GM19438 (cell line): Measurements from ENCODE around the gene SMIM41.
"Not testable (repeated sequence)": the region's sequence is repeated elsewhere in the genome, so short reads cannot be mapped to it uniquely, and the experiment has no call there.

Experiments used
- ATAC-seq: cut with Tn5 transposase; IDR thresholded peaks from one replicate; pipeline ENCODE4 v1.9.1; 2021; ENCODE audit warnings: low read depth; ENCODE audit not compliant: unreplicated experiment

The SMIM41 gene

DNA sequence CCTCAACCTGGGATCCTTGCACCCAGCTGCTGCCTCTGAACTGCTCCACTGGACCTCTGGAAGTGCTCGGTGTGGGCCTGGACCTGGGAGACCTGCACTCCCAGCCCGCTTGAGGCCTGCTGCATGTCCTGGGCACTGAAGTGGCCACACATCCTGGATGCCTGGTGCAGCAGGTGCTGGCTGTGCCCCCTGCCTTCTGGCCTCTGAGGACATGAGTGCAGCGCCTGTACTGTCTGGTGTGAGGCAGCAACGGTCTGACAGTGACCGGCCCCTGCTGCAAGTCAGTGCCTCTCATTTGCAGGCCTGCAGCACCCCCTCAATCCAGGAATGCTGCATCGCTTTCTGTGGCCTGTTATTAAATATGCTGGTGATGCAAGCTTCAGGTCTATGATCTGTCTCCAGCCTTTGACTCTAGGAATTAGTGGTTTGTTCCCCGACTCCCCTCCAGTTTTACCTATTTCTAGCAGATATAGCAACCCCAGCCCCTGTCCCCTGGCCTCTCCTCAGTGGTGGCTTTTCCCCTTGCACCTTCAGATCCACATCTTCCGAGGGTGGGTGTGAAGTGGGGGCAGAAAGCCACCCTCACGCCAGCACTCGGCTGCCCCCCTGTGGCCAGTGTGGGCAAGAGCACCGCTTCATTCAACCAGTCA is 3.6 kb downstream of the SMIM41 start:
- ATAC-seq, result peak; percentile 48

DNA sequence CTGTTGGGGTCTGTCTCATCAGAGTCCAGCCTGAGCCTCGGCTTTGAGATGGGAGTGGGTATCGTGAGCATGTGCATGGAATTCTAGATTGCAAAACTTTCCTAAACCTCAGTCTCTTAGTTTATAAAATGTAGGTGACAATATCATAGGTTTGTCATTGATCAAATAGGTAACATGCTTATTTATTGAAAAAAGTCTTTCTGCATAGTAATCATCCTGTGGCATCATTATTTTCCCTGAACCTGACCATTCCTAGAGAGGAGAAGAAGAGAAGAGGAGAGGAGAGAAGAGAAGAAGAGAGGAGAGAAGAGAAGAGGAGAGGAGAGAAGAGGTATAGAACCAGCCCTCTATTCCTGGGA is 4.1 kb downstream of the SMIM41 start:
- ATAC-seq, result no peak

DNA sequence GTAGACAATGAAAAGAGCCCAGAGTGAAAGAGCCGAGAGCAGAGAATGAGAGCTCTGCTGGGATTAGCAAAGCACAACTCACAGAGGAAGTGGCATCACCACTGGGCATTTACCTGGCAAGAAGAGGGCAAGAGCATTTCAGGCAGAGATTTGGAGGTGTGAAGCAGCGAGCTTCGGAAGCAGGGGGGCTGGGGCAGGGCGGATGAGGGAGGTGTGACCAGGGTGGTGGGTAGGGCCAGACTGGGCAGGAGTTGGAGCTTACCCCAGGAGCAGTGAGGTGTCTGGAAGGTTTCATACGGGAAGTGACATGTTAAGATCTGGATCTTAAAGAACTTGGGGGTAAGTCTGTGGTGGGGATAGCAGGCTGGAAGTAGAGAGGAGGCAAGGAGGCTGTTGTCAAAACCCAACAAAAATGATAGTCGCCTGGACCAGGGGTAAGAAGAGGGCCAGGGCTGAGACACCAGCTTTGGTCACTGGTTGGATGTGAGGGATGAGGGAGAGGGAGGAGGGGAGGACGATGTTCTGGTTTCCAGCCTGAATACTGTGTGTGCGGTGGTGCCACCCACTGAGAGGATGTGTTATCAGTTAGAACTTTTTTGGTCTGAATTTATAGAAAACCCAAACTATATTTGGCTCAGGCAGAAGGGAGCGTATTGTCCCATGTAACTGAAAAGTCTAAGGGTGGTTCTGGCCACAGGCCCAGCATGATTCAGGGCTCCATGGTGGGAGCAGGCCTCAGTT is 5.2 kb downstream of the SMIM41 start:
- ATAC-seq, result no peak

DNA sequence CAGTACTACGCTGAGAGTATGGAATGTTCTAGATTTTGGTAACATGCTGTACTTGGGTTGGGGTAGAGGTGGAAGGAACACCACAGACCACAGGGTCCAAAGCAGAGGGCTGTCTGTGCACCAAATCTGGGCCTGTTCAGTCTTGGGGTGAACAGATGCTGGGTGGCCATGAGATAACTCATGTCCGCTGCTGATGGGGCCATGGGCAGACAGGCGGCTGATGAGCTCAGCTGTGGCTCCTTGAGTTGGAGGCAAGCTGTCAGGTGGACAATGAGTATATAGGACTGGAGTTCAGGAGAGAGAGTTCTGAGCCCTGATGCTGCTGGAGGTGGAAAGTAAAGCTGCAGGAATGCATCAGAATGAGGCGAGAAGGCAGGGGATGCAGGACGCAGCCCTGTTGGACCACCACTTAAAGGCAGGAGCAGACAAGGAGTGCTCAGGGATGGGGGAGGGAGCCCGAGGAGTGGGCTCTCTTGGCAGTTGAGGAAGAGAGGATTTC is 6.2 kb downstream of the SMIM41 start:
- no peak for ATAC-seq

DNA sequence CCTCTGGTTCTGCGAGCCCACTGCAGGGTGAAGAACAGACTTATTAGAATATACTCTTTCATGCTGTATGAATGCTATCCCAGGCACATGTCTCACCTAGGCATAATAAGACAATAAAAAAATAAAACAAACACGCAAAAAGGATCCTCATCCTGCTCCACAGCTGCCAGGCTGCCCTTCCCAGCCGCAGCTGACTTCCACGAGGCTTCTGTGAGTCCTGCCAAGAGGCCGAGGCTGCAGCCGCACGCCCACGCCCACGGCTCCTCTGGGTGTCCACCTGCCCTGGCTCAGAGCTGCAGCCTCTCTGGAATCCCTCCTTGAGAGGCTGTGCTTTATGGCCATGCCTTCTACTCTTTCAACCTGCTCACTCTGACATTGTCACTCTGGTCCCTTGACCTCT is 6.9 kb downstream of the SMIM41 start:
- no peak for ATAC-seq

DNA sequence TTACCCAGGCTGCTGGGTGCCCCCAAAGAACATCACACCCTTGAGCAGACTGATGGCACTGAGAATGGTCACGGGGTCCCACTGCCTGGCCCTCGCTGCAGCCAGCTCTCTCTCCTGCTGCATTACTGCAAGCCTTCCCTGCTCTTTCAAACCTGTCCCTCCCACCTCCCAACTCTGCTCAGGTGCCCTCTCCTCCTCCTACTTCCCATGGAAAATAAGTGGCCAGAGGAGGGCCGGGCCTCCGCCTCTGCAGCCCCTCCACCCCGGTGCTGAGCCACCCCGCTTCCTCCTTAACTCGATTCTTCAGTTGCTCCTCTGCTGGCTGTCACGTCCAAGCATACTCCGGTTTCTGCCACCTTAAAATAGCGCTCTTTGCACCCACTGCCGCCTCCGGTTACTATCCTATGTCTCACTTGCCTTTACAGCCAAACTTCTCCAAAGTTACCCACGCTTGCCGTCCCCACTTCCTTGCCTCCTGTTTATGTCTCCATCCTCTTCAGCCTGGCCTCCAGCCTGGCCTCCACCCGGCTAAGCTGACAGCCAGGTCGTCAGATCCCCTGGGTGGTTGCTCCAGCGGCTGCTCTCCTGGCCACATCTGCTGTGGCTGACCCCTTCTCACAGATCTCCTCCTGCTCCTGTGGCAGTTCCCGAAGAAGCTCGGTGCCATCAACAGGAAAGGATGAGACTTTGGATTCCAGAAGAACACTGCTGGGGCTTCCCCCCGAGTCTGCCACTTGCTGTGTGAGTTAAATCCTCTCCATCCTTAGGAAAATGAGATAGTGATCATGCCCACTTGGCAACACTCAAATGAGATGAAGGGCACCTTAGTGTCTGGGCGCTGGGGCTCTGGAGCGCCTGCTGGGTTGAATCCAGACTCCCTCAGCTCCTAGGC is 7.7 kb downstream of the SMIM41 start:
- no peak for ATAC-seq

DNA sequence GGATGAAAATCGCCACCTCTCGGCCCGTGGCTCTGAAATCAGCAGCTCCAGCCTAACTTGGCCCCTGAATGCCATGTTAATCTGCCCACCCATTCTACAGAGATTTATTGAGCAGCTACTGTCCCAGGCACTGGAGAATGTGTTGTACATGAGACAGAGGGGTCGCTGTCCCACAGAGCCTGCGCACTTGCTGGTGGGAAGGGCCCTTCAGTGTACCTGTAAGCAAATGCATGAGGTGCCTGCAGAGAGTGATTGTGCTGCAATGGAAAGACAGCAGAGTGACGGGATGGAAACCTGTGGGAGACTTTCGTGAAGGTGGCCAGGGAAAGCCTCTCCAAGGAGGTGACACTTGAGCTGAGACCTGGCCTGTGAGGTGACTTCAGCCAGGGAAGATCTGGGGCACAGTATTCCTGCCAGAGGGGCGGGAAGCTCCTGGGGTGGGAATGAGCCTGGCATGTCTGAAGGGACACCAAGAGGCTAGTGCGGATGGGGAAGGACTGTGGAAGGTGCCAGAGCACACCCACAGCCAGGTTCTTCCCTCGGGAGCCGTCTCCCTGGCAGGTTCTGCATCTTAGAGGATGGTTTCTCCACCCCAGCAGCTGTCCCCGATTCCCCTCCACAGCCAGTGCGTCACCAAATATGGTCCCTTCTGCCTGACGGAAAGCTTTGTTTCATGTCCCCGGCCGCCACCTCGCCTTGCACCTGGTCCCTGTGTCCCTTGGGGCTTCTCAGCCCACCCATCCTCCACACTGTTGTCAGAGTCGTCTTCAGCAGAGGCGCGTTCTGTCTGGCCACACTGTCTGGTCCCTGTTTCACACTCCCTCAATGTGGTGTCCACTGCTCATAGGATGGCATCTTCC is 8.7 kb downstream of the SMIM41 start:
- ATAC-seq, result peak; percentile 95

DNA sequence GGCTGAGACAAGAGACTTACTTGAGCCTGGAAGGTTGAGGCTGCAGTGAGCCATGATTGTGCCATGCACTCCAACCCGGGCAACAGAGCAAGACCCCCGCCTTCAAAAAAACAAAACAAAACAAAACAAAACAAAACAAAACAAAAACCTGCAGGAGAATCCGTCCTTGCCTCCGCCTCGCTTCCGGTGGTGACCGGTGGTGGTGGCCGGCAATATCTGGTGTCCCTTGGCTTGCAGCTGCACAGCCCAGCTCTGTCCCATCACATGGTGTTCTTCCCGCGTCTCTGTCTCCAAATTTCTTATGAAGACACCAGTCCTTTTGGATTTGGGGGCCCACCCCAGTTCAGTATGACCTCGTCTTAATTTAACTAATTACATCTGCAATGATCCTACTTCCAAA is 10.0 kb downstream of the SMIM41 start:
- ATAC-seq, result no peak

DNA sequence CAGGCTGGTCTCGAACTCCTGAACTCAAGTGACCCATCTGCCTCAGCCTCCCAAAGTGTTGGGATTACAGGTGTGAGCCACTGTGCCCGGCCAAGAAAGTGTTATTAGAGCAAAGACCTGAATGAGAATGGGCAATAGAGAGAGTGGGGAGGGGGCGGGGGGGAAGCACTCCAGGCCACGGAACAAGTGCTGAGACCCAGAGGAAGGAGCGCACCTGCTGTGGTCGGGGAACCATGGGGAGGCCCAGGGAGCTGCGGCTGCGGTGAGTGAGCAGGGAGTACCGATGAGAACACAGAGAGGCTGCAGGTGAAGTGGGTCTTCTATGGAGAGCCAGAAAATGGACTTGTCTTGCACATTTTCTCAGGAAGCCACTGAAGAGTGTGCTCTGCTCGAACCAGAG is 10.8 kb downstream of the SMIM41 start:
- ATAC-seq, result no peak

DNA sequence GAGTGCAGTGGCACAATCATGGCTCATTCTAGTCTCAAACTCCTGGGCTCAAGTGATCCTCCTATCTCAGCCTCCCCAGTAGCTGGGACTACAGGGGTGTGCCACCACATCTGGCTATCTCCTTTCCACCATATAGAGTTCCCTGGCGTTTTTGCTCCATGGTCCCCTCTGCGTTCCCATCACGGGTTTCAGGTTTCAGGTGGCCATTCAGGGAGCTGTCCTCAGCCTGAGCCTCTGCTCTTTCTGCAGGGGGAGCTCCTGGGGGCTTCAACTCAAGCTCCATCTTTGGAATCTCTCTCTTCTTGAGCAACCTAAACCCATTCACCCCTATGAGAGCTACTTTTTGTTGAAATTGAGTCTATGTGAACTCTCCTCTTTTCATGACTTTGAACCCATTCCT is 11.6 kb downstream of the SMIM41 start:
- no peak for ATAC-seq

DNA sequence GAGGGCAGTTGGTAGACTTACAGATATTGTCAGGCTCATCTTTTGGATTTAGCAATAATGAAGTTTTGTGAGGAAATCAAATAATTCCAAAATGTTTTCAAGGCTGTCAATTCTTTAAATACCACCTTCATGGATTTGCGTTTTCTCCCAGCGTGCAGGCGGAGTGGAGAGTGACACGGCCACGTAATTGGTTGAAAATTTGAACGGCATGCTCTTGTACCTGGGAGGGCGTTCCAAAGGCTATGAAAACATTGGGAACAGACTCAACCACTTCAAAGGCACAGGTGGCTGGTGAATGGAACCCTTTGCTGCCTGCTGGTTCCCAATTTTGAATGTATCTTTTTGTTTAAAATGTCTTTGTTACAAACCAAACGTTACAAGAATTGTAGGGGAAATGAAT is 12.4 kb downstream of the SMIM41 start:
- ATAC-seq, result no peak

DNA sequence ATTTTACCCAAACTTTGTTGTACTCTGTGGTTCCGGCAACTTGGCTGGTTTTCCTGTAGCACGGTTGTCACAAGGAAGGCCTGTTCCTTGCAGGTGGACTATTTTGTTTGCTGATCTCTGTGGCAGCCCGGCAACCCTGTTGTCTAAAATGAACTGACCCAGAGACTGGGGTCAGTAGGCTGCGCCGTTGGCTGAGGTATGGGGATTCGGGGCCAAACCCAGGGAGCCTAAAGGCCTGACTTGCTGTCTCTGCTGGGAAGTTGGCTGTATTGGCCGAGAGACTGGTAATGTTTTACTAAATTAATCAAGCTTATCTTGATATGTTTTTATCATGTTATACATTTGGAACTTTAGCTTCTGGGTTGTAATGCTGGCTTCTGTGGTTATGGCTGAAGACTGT is 13.8 kb downstream of the SMIM41 start:
- ATAC-seq, result no peak

DNA sequence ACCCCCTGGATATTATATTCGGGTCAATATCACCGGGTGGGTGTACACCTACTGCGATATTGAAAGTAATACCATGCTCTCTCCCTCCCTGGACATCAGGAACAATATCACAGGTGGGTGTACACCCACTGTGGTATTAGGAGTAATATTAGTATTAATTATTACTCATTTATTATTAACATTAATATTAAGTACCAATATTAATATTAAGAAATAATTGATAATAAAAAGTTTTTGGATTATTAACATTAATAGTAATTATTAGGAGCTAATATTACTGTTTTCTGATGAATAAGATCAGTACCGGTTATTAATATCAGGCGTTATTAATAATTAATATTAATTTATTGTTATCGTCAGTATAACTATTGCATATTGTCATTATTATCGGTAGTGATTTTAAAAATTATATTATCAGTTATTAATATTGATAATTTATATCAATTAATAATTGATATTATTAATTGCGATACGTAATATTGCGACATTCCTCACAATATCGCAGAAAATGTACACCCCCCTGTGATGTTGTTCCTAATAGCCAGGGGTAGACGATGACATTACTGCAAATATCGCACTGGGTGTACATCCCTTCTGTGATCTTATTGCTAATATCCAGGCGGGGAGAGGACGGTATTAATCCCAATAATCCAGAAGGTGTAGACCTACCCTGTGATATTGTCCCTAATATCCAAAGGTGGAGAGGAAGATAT is 17.0 kb downstream of the SMIM41 start:
- no peak for ATAC-seq

DNA sequence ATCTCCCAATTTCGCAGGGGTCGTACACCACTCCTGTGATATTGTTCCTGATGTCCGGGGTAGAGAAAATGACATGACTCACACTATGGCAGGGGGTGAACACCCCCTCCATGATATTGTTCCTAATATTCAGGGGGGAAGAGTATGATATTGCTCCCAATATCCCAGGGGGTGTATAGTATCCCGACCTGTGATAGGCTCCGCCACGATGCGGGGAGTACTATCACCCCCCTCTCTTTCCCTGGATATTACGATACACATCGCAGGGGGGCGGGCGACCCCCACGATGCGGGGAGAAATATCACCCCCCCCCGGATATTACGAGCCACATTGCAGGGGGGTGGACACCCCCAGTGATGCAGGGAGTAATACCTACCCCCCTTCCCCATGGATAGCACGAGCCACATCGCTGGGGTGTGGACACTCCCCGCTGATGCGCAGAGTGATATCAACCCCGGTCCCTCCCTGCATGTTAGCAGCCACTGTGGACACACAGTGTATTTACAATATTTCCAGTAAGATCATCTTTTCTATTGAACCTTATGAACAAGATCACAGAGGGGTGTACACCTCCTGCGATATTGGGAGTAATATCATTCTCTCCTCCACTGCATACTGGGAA is 17.7 kb downstream of the SMIM41 start:
- no peak for ATAC-seq

DNA sequence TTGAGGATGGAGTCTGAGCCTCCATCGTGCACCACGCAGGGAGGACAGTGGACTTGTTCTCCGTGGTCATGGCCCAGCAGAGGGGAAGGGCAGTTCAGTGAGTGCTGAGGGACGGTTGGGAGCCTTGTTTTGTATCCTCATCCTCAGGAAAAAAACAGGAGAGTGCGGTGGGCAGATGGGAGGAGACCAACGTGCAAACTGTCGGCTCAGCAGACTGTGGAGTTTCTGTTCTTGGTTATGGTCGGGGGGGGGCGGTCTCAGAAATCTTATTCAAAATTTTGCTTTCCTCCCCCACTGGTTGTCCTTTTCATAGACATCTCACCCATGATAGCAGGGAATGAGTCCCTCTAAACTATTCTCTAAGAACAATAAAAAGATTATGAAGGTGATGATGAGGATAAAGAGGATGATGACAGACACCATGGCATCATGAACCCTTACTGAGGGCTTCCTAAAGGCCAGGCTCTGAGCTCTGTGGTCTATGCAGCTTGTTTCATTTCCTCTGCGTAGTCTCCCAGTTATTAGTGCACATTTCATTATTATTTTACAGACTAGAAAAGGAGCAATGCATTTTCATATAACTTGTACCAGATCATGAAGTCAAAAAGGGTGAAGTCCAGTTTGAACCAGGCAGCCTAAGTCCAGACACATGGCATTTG is 25.1 kb downstream of the SMIM41 start:
- ATAC-seq, result not testable (repeated sequence)

DNA sequence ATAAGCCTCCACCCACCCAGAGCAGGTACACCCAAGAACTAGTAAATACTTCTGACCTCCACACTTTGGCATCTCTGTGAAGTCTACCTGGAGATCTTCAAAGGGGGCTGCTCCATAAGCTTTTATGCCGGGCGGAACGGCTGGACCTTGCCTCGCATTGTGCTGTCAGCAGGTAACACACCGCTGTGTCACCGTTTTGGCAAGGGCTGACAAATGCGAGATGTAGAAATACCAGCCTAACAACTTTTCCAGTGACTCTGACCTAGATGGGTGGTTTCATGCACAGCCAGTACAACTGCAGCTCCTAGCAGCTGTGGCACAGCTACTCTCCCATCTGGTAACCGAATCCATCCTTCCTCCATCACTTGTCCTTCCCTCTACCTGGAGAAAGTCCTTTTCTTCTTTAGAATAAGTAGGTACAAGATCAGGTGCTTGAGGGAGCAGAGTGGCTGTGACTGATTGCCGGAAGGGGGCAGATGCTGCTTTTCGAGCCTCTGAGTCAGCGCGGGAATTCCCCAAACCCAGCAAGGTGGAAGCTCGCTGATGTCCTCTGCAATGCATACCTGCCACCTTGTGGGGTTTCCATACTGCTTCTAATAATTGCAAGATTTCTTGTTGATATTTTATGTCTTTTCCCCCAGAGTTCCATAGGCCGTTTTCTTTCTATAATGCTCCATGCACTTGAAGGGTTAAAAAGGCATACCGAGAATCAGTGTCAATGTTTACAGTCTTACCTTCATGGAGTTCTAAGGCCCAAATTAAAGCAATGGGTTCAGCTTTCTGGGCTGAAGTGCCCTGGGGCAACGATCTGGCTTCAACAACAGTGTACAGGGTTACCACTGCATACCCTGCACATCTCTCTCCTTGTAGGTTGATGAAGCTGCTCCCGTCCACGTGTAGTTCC is 37.0 kb downstream of the SMIM41 start:
- not testable (repeated sequence) for ATAC-seq

DNA sequence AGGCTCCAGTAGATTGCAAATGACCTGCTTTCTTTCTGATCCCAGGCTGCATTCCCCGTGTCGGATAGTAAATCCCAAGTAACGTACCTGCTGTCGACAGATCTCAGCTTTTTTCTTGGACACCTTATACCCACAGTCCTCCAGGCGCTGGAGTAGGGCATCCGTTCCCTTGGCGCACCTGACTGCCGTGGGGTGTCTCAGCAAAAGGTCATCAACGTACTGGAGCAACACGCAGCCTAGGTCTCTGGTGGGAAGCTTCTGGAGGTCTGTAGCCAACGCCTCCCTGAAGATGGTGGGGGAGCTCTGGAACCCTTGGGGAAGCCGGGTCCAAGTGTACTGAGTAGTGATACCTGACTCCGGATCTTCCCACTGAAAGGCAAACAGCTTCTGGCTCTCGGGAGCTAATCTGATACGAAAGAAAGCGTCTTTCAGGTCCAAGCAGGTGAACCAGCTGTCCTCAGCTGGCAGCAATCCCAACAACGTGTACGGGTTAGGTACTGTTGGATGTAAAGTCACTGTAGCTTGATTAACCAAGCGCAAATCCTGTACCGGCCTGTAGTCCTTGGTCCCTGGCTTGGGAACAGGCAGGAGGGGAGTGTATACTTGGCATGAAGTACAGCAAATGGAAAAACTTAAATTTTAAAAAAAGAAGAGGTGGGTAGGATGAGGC is 38.4 kb downstream of the SMIM41 start:
- peak; percentile 23 for ATAC-seq
